Measurements from ENCODE around the gene STXBP1. TPM values are rescaled to one million over a fixed set of nuclear protein-coding genes. Genes with fewer than 3 reads are reported as not detected.
A peak's percentile ranks its signal among the peaks of the same experiment; 100 is the strongest.

Gene STXBP1
- total and polyA plus RNA-seq, 2 of the 13 experiments (the other 11 are each of a cell fraction or from before 2014, with no cell fraction given), result 2.9 TPM

- no peak for TF ChIP-seq MAFK (conservative IDR thresholded peaks at IDR 0.05 in 1 of 2, IDR thresholded peaks at IDR 0.05 in 1 of 2; ENCODE audit: low read length in 2 of 2)
- TF ChIP-seq IKZF4 (CRISPR knock-in tag; IDR thresholded peaks at IDR 0.05; ENCODE audit: borderline replicate concordance, low read depth, not compliant biosample characterization), result peak; percentile 63
- TF ChIP-seq PCBP1 (IDR thresholded peaks at IDR 0.05; ENCODE audit: borderline replicate concordance, low read depth, low read length), result 0 out of 2 replicates have a peak, but pooled peaks have one; percentile 52
- TF ChIP-seq ZMYM3 (CRISPR knock-in tag; IDR thresholded peaks at IDR 0.05), result no peak
- TF ChIP-seq TFDP1 (CRISPR knock-in tag; IDR thresholded peaks at IDR 0.05; ENCODE audit: borderline replicate concordance), result peak; percentile 76; the same call in 1 of the 2 replicates
- no peak for TF ChIP-seq TEAD2 (CRISPR knock-in tag; IDR thresholded peaks at IDR 0.05)
- TF ChIP-seq, protein P1, sequence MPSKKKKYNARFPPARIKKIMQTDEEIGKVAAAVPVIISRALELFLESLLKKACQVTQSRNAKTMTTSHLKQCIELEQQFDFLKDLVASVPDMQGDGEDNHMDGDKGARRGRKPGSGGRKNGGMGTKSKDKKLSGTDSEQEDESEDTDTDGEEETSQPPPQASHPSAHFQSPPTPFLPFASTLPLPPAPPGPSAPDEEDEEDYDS (CRISPR knock-in tag; IDR thresholded peaks at IDR 0.05), result peak; percentile 36; the same call in 1 of the 2 replicates
- no peak for TF ChIP-seq NCOA1 (CRISPR knock-in tag; IDR thresholded peaks at IDR 0.05)
- TF ChIP-seq CHD2 (IDR thresholded peaks at IDR 0.05; ENCODE audit: low read depth, low read length), result 0 out of 2 replicates have a peak, but pooled peaks have one; percentile 30
- no peak for TF ChIP-seq AGO2 (optimal IDR thresholded peaks at IDR 0.05; ENCODE audit: low read depth, low read length)
- 0 out of 2 replicates have a peak, but pooled peaks have one; percentile 53 for TF ChIP-seq NFKBIZ (CRISPR knock-in tag; IDR thresholded peaks at IDR 0.05)
- no peak for TF ChIP-seq ZNF550 (CRISPR knock-in tag; IDR thresholded peaks at IDR 0.05; ENCODE audit: borderline replicate concordance)
- TF ChIP-seq, protein P2, sequence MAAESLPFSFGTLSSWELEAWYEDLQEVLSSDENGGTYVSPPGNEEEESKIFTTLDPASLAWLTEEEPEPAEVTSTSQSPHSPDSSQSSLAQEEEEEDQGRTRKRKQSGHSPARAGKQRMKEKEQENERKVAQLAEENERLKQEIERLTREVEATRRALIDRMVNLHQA (CRISPR knock-in tag; IDR thresholded peaks at IDR 0.05), result no peak
- TF ChIP-seq GZF1 (CRISPR knock-in tag; IDR thresholded peaks at IDR 0.05), result no peak
- peak; percentile 62 for TF ChIP-seq FOXA3 (CRISPR knock-in tag; IDR thresholded peaks at IDR 0.05)
- no peak for TF ChIP-seq MAFG (CRISPR knock-in tag; IDR thresholded peaks at IDR 0.05)
- peak; percentile 88 for TF ChIP-seq HDAC1 (CRISPR knock-in tag; IDR thresholded peaks at IDR 0.05)
- peak; percentile 30; the same call in 1 of the 2 replicates for TF ChIP-seq MNT (IDR thresholded peaks at IDR 0.05)
- TF ChIP-seq, protein P3, sequence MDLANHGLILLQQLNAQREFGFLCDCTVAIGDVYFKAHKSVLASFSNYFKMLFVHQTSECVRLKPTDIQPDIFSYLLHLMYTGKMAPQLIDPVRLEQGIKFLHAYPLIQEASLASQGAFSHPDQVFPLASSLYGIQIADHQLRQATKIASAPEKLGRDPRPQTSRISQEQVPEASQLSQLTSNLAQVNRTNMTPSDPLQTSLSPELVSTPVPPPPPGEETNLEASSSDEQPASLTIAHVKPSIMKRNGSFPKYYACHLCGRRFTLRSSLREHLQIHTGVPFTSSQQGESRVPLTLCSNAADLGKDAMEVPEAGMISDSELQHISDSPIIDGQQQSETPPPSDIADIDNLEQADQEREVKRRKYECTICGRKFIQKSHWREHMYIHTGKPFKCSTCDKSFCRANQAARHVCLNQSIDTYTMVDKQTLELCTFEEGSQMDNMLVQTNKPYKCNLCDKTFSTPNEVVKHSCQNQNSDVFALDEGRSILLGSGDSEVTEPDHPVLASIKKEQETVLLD (CRISPR knock-in tag; IDR thresholded peaks at IDR 0.05; ENCODE audit: low read depth), result no peak
- TF ChIP-seq ZNF562 (CRISPR knock-in tag; IDR thresholded peaks at IDR 0.05; ENCODE audit: borderline replicate concordance), result no peak
- no peak for TF ChIP-seq ZNF850 (CRISPR knock-in tag; conservative IDR thresholded peaks at IDR 0.05)
- no peak for TF ChIP-seq SIN3B (IDR thresholded peaks at IDR 0.05; ENCODE audit: low read length)
- TF ChIP-seq TCF12 (IDR thresholded peaks at IDR 0.05), result no peak
- no peak for TF ChIP-seq TCF12 (CRISPR knock-in tag; IDR thresholded peaks at IDR 0.05)
Measured at GRCh38 chr9:127734747-127735529, 122.9 kb downstream of the STXBP1 start, which contains the start of gene TOR2A (continued).

Data from HepG2 (cell line).